Measurements from ENCODE around the gene BSCL2.
A peak's percentile ranks its signal among the peaks of the same experiment; 100 is the strongest.
"Not testable (repeated sequence)": the region's sequence is repeated elsewhere in the genome, so short reads cannot be mapped to it uniquely, and the experiment has no call there.

Gene BSCL2

DNA sequence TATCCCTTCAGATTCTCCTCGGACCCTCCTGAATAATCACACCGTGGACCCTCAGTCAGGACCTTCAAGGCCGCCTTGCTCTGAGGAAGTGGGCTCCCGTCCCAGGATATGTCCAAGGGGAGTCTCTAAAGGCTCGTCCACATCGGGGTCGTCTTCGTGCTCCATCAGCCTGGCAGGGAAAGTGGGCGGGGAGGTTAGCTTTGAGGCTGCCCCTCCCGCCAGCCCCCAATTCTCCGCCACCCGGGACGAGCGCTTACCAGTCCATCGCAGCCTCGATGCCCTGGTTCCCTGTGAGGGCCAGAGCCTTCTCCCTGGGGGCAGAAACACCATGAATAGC lies 28.8 kb downstream of the BSCL2 start:
- H3K4me2 ChIP-seq: peak overlapping the region; percentile 94
- TF ChIP-seq, protein P1, sequence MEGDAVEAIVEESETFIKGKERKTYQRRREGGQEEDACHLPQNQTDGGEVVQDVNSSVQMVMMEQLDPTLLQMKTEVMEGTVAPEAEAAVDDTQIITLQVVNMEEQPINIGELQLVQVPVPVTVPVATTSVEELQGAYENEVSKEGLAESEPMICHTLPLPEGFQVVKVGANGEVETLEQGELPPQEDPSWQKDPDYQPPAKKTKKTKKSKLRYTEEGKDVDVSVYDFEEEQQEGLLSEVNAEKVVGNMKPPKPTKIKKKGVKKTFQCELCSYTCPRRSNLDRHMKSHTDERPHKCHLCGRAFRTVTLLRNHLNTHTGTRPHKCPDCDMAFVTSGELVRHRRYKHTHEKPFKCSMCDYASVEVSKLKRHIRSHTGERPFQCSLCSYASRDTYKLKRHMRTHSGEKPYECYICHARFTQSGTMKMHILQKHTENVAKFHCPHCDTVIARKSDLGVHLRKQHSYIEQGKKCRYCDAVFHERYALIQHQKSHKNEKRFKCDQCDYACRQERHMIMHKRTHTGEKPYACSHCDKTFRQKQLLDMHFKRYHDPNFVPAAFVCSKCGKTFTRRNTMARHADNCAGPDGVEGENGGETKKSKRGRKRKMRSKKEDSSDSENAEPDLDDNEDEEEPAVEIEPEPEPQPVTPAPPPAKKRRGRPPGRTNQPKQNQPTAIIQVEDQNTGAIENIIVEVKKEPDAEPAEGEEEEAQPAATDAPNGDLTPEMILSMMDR (conservative IDR thresholded peaks at IDR 0.05; ENCODE audit: low read depth, low read length): no peak
- peak overlapping the region; percentile 64; the same call in 1 of the 2 replicates for H3K9ac ChIP-seq
- H4K20me1 ChIP-seq (ENCODE audit: insufficient read depth): no peaks in the 10 kb centered on the region
- H3K27ac ChIP-seq: peak overlapping the region; percentile 14; the same call in 1 of the 2 replicates
- H3K4me3 ChIP-seq (IDR thresholded peaks at IDR 0.05; ENCODE audit: insufficient read depth, low read depth, low read length): no peak overlapping the region
- peak overlapping the region; percentile 95; the same call in 1 of the 2 replicates for H2AFZ ChIP-seq (ENCODE audit: low read depth)
- H3K27me3 ChIP-seq (ENCODE audit: insufficient read depth, low read depth): no peaks in the 10 kb centered on the region
- no peaks in the 10 kb centered on the region for H3K36me3 ChIP-seq (ENCODE audit: insufficient read depth)
- peaks cover 15% of the 10 kb centered on the region for H3K79me2 ChIP-seq (ENCODE audit: insufficient read depth, low read depth)
- peaks cover 22% of the 10 kb centered on the region for H3K4me1 ChIP-seq (ENCODE audit: low read depth, poor library complexity, severe bottlenecking)

DNA sequence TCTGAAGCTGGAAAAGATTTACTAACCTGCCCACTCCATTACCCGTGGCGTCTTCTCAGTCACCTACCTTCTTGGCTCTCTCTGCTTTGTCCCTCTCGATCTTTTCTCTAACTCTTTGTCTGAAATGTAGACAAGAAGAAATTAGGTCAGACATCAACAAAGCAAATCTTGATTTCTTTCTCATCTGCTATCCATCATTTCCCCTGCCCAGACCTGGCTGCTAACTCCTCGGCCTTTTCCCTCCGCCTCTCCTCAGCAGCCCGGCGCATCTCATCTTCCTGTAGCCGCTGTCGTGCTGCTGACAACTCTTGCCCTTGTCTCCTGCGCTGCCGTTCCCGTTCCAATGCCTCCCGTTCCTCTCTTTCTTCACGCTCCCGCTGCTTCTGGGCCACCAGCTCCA lies 29.5 kb downstream of the BSCL2 start:
- Histone ChIP-seq H3K27ac (no peak overlapping the region), H3K79me2 (ENCODE audit: insufficient read depth, low read depth) (peaks cover 19% of the 10 kb centered on the region), H2AFZ (ENCODE audit: low read depth) (no peak overlapping the region), H3K4me3 (IDR thresholded peaks at IDR 0.05; ENCODE audit: insufficient read depth, low read depth, low read length) (no peak overlapping the region), H4K20me1 (ENCODE audit: insufficient read depth) (no peaks in the 10 kb centered on the region), H3K9ac (peak overlapping the region; percentile 64; the same call in 1 of the 2 replicates), H3K36me3 (ENCODE audit: insufficient read depth) (no peaks in the 10 kb centered on the region), H3K4me1 (ENCODE audit: low read depth, poor library complexity, severe bottlenecking) (peaks cover 26% of the 10 kb centered on the region), H3K4me2 (peak overlapping the region; percentile 94), H3K27me3 (ENCODE audit: insufficient read depth, low read depth) (no peaks in the 10 kb centered on the region)
- TF ChIP-seq, protein P1 (conservative IDR thresholded peaks at IDR 0.05; ENCODE audit: low read depth, low read length): no peak

GRCh38 chr11:62677156-62677555 lies 30.1 kb downstream of the BSCL2 start:
- no peak overlapping the region for H3K4me2 ChIP-seq
- peaks cover 20% of the 10 kb centered on the region for H3K79me2 ChIP-seq (ENCODE audit: insufficient read depth, low read depth)
- H3K4me1 ChIP-seq (ENCODE audit: low read depth, poor library complexity, severe bottlenecking): peaks cover 26% of the 10 kb centered on the region
- no peak overlapping the region for H3K9ac ChIP-seq
- H3K27me3 ChIP-seq (ENCODE audit: insufficient read depth, low read depth): no peaks in the 10 kb centered on the region
- no peak overlapping the region for H3K27ac ChIP-seq
- H3K36me3 ChIP-seq (ENCODE audit: insufficient read depth): no peaks in the 10 kb centered on the region
- TF ChIP-seq, protein P1 (conservative IDR thresholded peaks at IDR 0.05; ENCODE audit: low read depth, low read length): no peak
- no peaks in the 10 kb centered on the region for H4K20me1 ChIP-seq (ENCODE audit: insufficient read depth)
- no peak overlapping the region for H2AFZ ChIP-seq (ENCODE audit: low read depth)
- no peak overlapping the region for H3K4me3 ChIP-seq (IDR thresholded peaks at IDR 0.05; ENCODE audit: insufficient read depth, low read depth, low read length)

GRCh38 chr11:62676698-62677097 lies 30.5 kb downstream of the BSCL2 start:
- Histone ChIP-seq H3K4me1 (ENCODE audit: low read depth, poor library complexity, severe bottlenecking) (peaks cover 26% of the 10 kb centered on the region), H3K79me2 (ENCODE audit: insufficient read depth, low read depth) (peaks cover 21% of the 10 kb centered on the region), H3K4me2 (no peak overlapping the region), H3K9ac (no peak overlapping the region), H3K27ac (no peak overlapping the region), H3K36me3 (ENCODE audit: insufficient read depth) (no peaks in the 10 kb centered on the region), H4K20me1 (ENCODE audit: insufficient read depth) (no peaks in the 10 kb centered on the region), H2AFZ (ENCODE audit: low read depth) (no peak overlapping the region), H3K4me3 (IDR thresholded peaks at IDR 0.05; ENCODE audit: insufficient read depth, low read depth, low read length) (no peak overlapping the region), H3K27me3 (ENCODE audit: insufficient read depth, low read depth) (no peaks in the 10 kb centered on the region)
- TF ChIP-seq, protein P1 (conservative IDR thresholded peaks at IDR 0.05; ENCODE audit: low read depth, low read length): no peak

DNA sequence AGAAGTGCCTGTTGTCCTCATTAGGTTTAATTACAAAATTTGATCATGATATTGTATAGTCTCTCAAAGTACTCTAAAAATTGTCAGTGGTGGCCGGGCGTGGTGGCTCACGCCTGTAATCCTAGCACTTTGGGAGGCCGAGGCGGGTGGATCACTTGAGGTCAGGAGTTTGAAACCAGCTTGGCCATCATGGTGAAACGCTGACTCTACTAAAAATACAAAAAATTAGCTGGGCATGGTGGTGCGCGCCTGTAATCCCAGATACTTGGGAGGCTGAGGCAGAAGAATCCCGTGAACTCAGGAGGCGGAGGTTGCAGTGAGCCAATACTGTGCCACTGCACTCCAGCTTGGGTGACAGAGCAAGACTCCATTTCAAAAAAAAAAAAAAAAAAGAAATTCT lies 31.8 kb downstream of the BSCL2 start:
- not testable (repeated sequence) for H4K20me1 ChIP-seq (ENCODE audit: insufficient read depth); H3K36me3 ChIP-seq (ENCODE audit: insufficient read depth); H3K27ac ChIP-seq; H3K4me2 ChIP-seq; H3K9ac ChIP-seq; H3K27me3 ChIP-seq (ENCODE audit: insufficient read depth, low read depth); H2AFZ ChIP-seq (ENCODE audit: low read depth); H3K4me3 ChIP-seq (IDR thresholded peaks at IDR 0.05; ENCODE audit: insufficient read depth, low read depth, low read length)
- Histone ChIP-seq H3K79me2 (ENCODE audit: insufficient read depth, low read depth) (peaks cover 25% of the 10 kb centered on the region), H3K4me1 (ENCODE audit: low read depth, poor library complexity, severe bottlenecking) (peaks cover 25% of the 10 kb centered on the region)
